Lower lobe of right lung (tissue), 2 donors: ENCODE data around the gene KIF5C. TPM values are rescaled to one million over a fixed set of nuclear protein-coding genes. Genes with fewer than 3 reads are reported as not detected.

Experiments used
- ATAC-seq, 2 donors: fragments of 200-7000 bp; cut with Tn5 transposase; one replicate each; pipeline ENCODE4 v1.9.1; 2020 to 2022; ENCODE audit warnings: mild to moderate bottlenecking in 2 of 2, moderate library complexity in 2 of 2
- DNase-seq: peaks from one replicate; pipeline ENCODE4 v3.0.0-alpha.2; 2020
- H3K27ac ChIP-seq: fragments of 200-600 bp; one replicate; pipeline ENCODE4 v1.8.0; 2022
- H3K27me3 ChIP-seq: fragments of 200-600 bp; one replicate; pipeline ENCODE4 v1.8.0; 2022; ENCODE audit warnings: low read depth
- H3K36me3 ChIP-seq: fragments of 200-600 bp; one replicate; pipeline ENCODE4 v1.8.0; 2022; ENCODE audit warnings: mild to moderate bottlenecking
- H3K4me1 ChIP-seq: fragments of 200-600 bp; one replicate; pipeline ENCODE4 v1.8.0; 2022
- H3K4me3 ChIP-seq: fragments of 200-600 bp; one replicate; pipeline ENCODE4 v1.8.0; 2022; ENCODE audit warnings: mild to moderate bottlenecking
- H3K9me3 ChIP-seq: fragments of 200-600 bp; one replicate; pipeline ENCODE4 v1.8.0; 2022
- CTCF ChIP-seq: fragments of 200-600 bp; IDR thresholded peaks from one replicate; pipeline ENCODE4 v1.8.0; 2022; ENCODE audit warnings: antibody characterized with exemption, mild to moderate bottlenecking
- intact Hi-C: fragments of 100-400 bp; cut with DNase I; formaldehyde crosslinking; loops from one replicate; pipeline ENCODE4 v1.11.0; 2022
- total RNA-seq: library from RNA; stranded (reverse); fragmentation: NEBNext Ultra II Directional; extraction: Animal tissue kit (Norgen Biotek cat#: 25700); gene quantifications from one replicate; pipeline ENCODE4 v1.2.1, GENCODE V29; 2021
- donor health status: DM: no; HTN: yes; CAD: no; lungs with severe emphysema.

The KIF5C gene
- total RNA-seq, 1 donor from 2014 or later = 0.47 TPM

DNA sequence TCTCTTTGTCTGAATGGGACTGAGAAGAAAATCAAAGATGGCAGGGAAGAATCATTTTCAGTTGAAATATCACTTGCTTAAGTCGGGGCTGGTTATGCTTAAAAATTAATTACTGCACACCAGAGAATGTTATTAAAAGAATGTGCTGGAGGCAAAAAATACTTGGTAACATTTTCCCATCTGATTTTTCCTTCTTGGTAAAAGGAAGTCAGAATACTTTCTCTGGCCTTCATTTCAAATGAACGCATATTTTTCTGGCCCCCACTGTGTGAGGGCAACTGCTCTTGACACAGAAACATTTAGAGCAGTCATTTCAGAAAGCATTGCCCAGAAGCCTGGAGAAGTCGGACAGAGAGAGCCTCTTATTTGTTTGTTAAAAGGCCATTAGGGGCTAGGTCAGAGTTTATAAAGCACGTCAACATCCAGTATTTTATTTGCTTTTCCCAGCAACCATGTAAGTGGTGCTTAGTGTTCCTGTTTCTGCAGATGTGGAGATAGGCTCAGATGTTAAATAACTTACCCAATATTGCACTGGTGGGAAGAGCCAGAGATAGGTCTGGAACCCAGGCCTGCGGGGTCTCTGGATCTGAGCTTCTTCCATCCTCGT lies 130.5 kb downstream of the KIF5C start:
- H3K9me3 ChIP-seq = no peaks in the 10 kb centered on the region
- no peak for DNase-seq
- H3K36me3 ChIP-seq = no peaks in the 10 kb centered on the region
- H3K27ac ChIP-seq = no peak overlapping the region
- no peaks in the 10 kb centered on the region for H3K4me1 ChIP-seq
- intact Hi-C loops = no loop called here
- H3K4me3 ChIP-seq = no peak overlapping the region
- TF ChIP-seq CTCF = no peak
- H3K27me3 ChIP-seq = no peaks in the 10 kb centered on the region
- ATAC-seq = no peak

GRCh38 chr2:149006883-149007543 lies 132.0 kb downstream of the KIF5C start:
- ATAC-seq = no peak
- H3K4me3 ChIP-seq = no peak overlapping the region
- H3K36me3 ChIP-seq = no peaks in the 10 kb centered on the region
- no peak overlapping the region for H3K27ac ChIP-seq
- H3K27me3 ChIP-seq = no peaks in the 10 kb centered on the region
- no peaks in the 10 kb centered on the region for H3K9me3 ChIP-seq
- DNase-seq = no peak
- intact Hi-C loops = no loop called here
- no peaks in the 10 kb centered on the region for H3K4me1 ChIP-seq
- no peak for TF ChIP-seq CTCF

DNA sequence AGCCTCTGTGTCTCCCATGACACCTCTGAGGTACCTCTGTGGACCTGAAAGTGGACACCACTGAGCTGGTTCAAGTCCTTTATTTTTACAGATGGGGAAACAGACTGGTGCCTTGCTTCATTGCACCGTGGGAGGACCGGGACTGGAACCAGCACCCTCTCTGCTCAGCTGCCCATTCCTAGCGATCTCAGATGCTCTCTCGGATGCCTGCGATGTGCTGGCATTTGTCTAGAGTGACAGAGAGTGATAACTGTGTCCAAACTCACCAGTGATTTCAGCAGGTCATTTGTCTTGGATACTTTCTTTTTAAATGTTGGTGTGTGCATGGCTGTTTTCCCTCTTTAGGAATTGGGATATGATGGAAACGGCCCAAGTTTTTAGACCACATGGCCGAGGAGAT lies 133.4 kb downstream of the KIF5C start:
- no peaks in the 10 kb centered on the region for H3K4me1 ChIP-seq
- DNase-seq = no peak
- no peak overlapping the region for H3K4me3 ChIP-seq
- no peaks in the 10 kb centered on the region for H3K27me3 ChIP-seq
- no peak for TF ChIP-seq CTCF
- no peaks in the 10 kb centered on the region for H3K9me3 ChIP-seq
- no peak for ATAC-seq
- no peak overlapping the region for H3K27ac ChIP-seq
- intact Hi-C loops = no loop called here
- no peaks in the 10 kb centered on the region for H3K36me3 ChIP-seq

DNA sequence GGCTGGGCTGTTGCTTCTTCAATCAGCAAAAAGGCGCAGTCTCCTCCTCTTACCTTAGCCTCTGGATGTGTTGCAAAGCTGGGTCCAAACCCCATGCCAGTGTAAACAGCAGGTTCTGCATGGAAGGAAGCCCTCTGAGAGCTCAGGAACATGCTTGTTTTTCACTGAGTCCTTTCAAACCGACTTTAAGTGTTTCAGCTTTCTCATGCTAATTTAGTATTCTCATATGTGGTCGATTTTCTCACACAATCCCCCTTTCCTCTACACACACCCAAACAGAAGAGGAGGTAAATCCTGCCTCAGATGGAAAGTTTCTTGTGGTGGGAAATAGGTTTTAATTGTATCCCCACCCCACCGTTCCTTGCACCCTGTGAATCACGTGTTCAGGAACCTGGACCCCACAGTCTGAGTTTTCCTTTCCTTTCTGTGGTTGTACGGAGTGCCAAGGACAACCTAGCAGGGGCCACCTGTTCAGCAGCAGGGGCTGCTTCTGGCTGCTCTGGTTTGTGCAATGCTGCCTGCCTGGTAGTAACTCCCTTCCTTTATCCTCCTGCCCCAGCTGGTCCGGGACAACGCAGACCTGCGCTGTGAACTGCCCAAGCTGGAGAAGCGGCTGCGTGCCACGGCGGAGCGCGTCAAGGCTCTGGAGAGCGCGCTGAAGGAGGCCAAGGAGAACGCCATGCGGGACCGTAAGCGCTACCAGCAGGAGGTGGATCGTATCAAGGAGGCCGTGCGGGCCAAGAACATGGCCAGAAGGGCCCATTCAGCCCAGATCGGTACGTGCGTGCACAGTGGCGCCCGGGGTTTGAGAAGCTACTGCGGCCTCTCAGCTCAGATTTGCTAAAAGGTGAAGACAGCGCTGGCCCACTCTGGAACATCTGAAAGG lies 134.8 kb downstream of the KIF5C start:
- Histone ChIP-seq H3K9me3 (no peaks in the 10 kb centered on the region), H3K36me3 (no peaks in the 10 kb centered on the region), H3K27me3 (no peaks in the 10 kb centered on the region), H3K4me3 (no peak overlapping the region), H3K27ac (no peak overlapping the region), H3K4me1 (no peaks in the 10 kb centered on the region)
- intact Hi-C loops = no loop called here
- ATAC-seq (no peak), DNase-seq (no peak)
- TF ChIP-seq CTCF = no peak

- Histone ChIP-seq H3K36me3 (no peaks in the 10 kb centered on the region), H3K27ac (no peak overlapping the region), H3K4me3 (no peak overlapping the region), H3K27me3 (no peaks in the 10 kb centered on the region), H3K4me1 (no peaks in the 10 kb centered on the region), H3K9me3 (no peaks in the 10 kb centered on the region)
- DNase-seq (no peak), ATAC-seq (no peak)
- intact Hi-C loops = no loop called here
- no peak for TF ChIP-seq CTCF
Observed at GRCh38 chr2:149012545-149012944, 137.5 kb downstream of the KIF5C start.
